Testis (tissue), 2 donors: ENCODE data around the gene PEX14.

Source experiments
- POLR2A ChIP-seq: fragments of 450-650 bp; IDR thresholded peaks from one replicate; pipeline ENCODE4 v1.6.1; 2017; ENCODE audit warnings: antibody characterized with exemption, mild to moderate bottlenecking, moderate library complexity
- TF ChIP-seq, protein P1 (sequence below), 3 experiments: fragments of 450-650 bp in 2 of 3; fragments of 200-600 bp in 1 of 3; sonication (generic) in 1 of 3; IDR thresholded peaks; one replicate each; pipeline ENCODE4 v1.5.1; 2016 to 2019; ENCODE audit warnings: antibody characterized with exemption in 3 of 3, mild to moderate bottlenecking in 2 of 3, moderate library complexity in 1 of 3

DNA sequence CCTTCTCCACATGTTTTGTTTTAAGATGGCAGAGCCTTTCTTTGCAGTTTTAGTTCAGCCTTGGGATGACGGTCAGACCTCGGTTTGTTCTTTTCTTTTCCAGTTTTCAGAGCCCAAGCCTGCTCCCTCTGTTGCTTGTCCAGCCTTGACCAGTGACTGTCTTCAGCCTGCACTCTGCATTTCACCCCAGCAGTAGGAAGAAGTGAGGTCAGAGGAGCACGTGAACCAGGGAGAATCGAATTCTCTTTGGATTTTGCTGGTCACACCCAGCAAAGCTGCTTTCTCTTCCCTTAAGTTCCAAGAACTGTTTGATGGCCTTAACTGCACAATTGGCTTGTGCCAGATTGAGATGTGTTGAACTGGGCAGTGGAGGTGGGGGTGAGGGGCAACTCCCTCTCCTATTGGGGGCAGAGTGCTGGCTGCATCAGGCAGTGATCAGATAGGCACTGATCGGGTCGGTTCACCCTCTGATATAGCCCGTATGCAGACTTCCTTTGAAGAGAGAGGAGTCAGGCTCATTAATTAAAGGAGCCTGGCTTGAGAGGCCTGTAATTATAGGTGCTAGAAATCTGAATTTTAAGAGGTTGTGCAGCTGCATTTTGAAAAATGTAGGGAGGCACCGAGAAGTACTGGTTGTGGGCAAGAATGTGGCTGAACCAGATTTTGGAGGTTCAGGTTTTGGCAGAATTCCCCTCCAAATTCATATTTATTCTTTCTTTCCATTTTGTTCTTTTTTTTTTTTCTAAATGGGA is 42.4 kb downstream of the PEX14 start:
- TF ChIP-seq, protein P1, sequence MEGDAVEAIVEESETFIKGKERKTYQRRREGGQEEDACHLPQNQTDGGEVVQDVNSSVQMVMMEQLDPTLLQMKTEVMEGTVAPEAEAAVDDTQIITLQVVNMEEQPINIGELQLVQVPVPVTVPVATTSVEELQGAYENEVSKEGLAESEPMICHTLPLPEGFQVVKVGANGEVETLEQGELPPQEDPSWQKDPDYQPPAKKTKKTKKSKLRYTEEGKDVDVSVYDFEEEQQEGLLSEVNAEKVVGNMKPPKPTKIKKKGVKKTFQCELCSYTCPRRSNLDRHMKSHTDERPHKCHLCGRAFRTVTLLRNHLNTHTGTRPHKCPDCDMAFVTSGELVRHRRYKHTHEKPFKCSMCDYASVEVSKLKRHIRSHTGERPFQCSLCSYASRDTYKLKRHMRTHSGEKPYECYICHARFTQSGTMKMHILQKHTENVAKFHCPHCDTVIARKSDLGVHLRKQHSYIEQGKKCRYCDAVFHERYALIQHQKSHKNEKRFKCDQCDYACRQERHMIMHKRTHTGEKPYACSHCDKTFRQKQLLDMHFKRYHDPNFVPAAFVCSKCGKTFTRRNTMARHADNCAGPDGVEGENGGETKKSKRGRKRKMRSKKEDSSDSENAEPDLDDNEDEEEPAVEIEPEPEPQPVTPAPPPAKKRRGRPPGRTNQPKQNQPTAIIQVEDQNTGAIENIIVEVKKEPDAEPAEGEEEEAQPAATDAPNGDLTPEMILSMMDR (IDR thresholded peaks at IDR 0.05) = no peak
- no peak for TF ChIP-seq POLR2A
